Kidney glomerular epithelial cell (primary cell): ENCODE data around the gene GGACT.
"Not testable (repeated sequence)": the region's sequence is repeated elsewhere in the genome, so short reads cannot be mapped to it uniquely, and the experiment has no call there.

Source experiments
- DNase-seq: peaks from one replicate; lab custom pipeline; 2025; lab: John Stamatoyannopoulos, UW

Gene GGACT

DNA sequence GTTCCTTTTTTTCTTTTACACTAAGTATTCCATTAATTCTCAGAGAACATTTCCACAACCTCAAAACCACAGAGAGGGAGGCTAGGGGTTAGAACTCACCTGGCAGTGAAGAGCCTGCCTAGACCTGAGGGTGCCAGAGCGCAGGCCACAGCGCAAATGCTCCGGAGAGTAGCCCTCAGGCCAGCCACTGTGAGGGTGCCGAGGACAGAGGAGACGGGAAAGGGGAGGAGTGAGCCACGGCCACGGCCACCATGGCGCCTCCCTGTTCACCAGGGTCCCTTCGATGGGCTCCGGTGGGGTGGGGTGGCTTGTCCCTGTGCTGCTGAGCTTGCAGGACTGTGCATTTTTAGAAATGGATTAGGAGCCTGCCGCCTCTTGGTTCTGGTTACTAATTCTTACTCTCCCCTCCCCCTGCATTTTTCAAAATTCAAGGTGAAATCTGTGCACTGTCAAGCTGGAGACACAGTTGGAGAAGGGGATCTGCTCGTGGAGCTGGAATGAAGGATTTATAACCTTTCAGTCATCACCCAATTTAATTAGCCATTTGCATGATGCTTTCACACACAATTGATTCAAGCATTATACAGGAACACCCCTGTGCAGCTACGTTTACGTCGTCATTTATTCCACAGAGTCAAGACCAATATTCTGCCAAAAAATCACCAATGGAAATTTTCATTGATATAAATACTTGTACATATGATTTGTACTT is 58.8 kb downstream of the GGACT start:
- DNase-seq = no peak

- no peak for DNase-seq
Observed at GRCh38 chr13:100528820-100529219, 59.8 kb downstream of the GGACT start.

GRCh38 chr13:100528353-100528752 is 60.2 kb downstream of the GGACT start:
- DNase-seq = no peak

GRCh38 chr13:100527644-100528043 is 60.9 kb downstream of the GGACT start:
- DNase-seq = no peak

DNA sequence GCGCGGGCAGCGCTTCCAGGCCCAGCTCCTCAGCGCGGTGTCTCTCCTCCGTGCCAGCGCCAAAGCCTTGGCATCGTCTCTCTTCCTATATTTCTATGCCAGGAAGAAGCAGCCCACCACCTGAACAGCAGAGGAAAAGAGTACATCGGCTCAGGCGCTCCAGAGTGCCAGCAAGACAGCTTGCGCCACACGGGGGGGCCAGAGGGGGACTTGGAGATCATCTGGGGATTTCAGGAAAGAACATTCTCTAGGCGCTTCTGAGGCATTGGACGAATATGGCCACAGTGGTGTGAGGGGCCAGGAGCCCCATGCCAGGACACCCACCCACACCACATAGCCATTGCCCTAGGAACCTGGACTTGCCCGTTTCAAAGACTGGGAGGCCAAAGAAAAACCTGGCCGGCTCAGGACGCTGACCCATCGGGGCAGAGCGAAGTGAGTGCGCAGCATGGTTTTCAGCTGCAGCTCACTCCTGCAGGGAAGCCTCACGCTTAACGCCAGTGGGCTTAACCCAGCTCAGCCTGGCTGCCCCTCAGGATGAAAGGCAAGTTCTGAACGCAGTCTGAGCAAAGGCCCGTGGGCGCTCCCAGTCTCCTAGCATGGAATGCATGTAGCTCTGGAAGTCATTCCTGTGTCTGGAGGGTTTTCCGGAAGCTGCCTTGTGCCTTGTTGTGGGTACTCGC is 62.1 kb downstream of the GGACT start:
- DNase-seq = no peak

GRCh38 chr13:100525453-100526317 is 62.9 kb downstream of the GGACT start:
- no peak for DNase-seq

GRCh38 chr13:100524688-100525087 is 63.9 kb downstream of the GGACT start:
- not testable (repeated sequence) for DNase-seq

DNA sequence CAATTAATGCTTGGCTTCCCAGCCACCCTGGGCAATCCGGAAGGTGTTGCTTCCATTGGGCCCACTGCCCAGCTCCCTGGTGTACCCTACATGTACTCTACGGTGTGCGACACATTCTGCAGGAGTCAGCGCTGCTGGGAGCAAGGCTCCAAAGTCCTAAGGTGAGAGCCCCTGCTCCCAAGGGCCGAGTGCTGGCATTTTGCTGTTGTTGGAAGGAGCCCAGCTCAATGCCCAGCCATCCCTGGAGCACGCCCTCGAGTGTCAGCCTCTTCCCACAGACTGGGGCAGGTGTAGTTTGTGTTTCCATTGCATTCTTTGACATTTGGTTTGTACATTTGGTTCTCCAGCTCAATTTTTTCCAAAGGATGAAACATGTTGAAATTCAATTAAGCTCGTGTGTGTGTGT is 64.6 kb downstream of the GGACT start:
- no peak for DNase-seq

DNA sequence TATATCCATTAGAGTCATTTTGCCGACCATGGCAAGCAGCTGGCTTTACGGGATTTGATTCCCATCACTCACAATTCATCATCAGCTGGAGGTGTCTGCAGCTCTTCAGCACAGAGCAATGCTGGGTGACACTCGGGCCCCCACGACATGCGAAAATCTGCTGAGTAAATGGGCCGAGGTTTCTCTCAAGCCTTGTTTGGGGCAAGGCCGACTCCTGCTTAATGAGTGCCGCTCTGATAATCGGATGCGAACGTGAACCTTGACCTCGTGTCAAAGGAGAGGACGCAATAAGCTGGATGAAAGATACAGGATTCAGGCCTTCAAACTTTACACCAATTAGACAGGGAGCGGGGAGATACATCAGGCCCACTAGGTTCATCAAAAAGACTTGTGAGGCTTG is 65.2 kb downstream of the GGACT start:
- no peak for DNase-seq

DNA sequence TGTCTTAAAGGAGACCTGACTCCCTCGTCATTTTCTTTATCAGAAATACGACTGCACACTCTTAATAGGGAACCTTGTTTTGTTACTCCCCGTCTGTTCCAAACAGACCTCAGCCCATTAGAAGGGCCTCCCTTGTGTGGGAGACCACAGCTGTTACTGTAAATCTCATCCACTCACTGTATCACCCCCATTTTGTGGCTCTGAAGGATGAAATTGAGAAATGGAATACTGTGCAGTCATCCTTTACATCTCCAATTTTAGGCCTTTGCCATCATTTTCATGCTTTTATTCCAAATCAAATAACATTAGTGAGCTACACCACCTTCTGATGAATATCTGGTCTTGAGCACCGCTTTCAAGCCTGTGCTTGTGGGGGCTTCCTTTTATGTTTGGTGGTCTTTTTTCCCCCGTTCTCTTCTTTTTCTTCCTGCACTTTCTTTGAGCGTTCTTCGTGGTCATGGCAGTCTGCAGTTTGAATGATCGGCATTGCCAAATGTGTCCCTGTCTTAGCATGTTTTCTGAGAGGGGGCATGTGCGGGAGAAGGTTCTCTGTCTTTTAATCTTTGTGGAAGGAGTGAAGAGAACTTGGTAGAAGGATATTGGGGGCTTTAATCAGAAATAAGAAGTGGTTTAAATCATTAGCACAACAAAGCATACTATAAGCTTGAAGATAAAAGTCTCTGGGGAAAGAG is 65.8 kb downstream of the GGACT start:
- no peak for DNase-seq

DNA sequence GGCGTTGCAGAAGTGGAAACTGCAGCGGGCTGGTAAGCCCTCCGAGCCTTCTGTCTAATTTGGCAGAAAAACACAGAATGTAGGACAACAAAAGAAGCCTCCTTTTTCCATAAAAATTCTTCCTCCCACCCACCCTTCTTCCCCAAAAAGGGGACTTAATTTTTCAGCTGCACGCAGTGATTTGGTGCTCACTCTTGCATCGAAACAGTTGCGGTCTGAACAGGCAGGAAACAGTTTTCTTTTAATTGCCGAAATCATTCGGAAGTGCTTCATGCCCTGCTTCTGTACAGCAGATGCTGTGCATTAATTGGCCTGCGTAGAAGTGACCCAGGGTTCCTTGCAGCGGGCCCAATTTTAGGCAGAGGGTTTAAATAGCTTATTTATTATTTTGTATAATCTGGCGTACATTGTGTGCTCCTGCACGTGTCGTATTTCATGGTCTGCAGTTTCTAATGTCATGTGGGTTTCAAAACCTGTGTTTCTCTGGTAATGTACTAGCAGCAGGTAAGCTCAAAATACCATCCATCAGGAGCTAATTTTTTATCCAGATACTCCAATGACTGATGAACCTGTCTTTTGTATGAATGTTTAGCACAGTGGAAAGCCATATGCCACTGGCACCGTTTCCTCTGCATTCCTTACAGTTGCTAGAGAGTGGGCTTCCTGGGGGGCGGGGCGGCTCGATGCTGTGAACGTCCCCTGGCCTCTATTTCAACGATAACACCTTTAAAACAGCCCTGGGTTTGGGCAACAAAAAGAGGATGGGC is 66.6 kb downstream of the GGACT start:
- DNase-seq = no peak

GRCh38 chr13:100520936-100521850 is 67.4 kb downstream of the GGACT start:
- no peak for DNase-seq

DNA sequence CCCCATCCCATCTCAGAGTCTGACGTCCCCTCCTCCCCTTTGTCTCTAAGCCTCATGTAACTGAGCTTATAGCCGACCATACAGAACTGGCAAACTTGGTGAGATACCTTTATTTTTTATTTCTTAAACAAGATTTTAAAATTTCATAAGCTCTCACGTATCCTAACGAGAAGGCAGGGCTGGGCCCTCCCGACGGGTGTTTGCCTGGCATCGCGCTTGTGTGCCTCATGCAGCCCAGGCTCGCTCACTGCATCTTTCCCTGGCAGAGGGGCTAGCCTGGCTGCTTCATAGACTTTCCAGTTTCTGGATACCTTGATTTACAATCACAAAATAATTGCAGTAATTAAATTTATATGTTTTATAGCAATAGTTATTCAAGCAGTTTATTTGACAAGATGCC is 69.0 kb downstream of the GGACT start:
- no peak for DNase-seq

- DNase-seq = no peak
Observed at GRCh38 chr13:100518394-100519062, 70.1 kb downstream of the GGACT start.

DNA sequence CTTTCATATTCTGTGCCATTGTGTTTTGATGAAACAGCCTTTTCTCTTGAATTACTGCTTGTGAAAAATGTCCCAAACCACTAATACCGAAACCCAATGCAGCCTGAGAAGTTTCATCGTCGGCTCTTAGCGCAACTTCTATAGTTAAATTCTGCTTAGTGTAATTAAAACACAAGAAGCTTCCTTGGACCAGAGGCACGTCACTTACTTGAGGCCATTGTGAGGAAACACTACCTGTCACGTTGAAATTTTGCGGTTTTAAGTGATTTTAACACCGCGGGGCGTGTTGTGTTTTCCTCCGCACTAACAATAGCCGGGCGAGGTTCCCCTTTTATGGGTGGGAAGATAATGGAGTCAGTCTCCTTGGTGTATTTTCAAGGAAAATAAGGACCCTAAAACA is 70.9 kb downstream of the GGACT start:
- no peak for DNase-seq

DNA sequence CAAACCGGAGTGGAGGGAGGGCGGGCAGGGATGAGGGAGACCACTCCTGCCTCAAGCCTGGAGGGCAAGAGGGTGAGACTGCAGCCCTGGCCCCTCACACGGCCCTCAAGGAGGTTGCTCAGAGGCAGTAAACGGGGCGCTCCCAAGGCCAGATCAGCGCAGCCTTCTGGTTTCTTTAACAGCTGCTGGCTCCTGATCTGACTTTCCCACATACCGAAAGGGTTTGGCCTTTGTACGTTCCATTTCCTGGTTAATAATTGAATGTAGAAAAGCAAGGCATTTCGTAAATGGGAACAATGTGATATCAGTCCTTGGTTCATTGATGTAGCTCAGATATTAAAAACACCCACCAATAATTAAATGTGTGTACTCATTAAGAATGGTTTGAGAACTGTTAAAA is 71.5 kb downstream of the GGACT start:
- no peak for DNase-seq

DNA sequence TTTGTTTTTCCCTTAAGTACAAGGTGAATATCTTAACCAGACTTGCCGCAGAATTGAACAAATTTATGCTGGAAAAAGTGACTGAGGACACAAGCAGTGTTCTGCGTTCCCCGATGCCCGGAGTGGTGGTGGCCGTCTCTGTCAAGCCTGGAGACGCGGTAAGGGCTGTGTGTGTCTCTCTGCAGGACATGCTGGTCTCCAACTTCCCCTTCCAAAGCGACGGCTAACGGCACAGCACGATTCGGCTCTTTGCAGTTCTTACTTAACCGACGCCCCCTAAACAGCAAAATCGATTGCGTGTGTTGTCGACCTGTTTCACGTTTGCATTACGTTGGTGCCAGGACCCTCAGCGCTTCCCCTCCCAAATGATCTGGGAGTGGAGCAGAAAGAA is 73.2 kb downstream of the GGACT start:
- no peak for DNase-seq

DNA sequence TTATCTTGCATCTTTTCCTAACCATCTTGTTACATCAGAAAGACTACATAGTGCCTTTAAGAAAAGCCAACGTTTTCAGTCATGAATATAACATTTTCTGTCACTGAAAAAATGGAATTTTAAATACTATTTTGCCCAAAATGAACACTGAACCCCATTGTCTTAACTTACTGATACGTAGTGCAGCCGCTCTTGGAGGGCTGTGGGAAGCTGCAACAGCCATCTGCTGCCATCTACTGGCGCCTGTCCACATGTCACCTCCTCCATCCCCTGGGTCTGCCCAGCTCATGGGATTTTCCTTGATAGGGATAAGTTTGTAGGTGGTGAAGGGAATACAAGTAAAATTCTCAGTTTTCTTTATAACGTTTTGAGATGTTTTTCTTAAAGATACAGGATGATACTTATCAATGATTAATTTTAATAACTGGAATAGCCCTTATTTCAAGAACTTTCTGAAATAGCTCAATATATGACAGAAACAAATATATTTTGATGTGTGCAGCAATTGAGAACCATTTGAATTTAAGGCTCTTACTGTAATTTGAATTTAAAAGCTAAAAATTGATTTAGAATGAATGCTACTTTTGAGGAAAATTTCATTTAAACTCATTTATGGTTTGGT is 73.7 kb downstream of the GGACT start:
- DNase-seq = peak; percentile 86

DNA sequence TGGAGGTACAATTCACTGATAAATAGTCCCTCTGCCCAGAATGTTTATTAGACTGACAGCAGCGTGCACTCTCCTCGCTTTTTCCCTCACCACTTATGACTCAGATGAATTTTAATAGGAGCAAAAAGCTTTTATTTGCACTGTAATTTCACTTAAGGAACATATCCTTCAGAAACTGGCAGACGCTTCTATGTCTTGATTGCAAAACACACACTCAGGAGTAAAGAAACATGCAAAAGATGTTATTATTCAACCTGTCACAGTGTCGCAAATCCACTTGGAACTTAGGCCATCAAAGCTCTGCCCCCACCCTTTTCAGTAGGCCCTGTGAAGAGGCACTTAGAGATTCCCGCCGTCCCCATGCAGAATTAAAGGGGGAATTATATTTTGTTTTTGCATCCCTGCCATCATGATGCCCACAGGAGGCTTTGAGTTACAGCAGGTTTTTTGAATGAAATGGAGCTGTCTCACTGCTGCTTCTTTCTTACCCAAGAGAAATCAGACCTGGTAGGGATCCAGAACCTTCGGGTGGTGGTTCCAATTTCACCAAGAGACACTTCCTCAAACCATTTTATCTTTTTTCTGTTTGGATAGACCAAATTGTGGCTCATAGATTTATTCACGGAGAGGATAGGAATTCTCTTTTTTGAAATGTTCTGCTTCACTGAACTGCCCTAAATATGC is 74.5 kb downstream of the GGACT start:
- DNase-seq = no peak
